ENCODE data around the gene ZNF44. TPM values are rescaled to one million over a fixed set of nuclear protein-coding genes. Genes with fewer than 3 reads are reported as not detected.
A peak's percentile ranks its signal among the peaks of the same experiment; 100 is the strongest.

The ZNF44 gene
- total and polyA plus RNA-seq, 2 of the 13 experiments (the other 11 are each of a cell fraction or from before 2014, with no cell fraction given): 6.9 to 15.7 TPM

DNA sequence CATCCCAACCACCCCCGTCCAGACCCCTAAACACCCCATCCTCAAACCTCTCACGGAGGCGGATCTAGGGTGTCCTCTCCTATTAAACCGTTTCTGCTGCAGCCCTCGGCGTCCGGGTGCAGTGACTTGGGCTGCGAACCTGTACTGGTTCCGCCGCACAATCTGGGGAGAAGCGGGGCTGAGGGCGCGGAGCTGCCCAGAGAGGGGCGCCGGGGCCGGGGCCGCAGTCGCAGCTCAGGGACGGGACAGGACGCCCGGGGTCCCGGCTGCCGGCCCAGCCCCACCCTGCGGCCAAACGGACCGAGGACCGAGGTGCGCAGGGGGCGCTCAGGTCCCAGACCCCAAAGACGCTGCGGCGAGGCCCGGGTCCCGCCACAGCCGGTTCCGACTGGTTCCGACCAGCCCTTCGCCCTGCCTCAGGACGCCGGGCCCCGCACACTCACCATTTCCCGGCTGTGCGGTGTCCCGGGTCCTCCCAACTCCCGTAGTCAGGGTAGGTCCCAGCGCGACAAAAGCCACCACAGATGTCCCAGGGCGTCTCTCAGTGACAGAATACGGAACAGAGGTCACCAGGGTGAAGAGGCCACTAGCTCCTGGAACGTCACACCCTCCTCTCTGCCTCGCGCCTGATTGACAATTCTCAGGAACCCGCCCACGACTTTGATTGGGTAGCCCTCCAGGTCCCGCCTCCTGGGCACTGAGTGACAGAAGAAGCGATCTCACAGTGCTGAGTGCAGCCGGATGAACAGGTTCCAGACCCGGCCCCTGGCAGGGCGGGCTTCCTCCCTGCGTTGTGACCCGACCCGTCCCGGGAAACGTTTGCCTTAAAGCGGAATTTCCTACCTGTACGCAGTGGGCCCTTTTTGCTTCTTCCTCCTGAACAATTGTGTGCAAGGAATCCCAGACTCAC is at the start of gene ZNF44 (continued):
- TF ChIP-seq ZNF326 (CRISPR knock-in tag; IDR thresholded peaks at IDR 0.05; ENCODE audit: borderline replicate concordance): no peak
- 0 out of 2 replicates have a peak, but pooled peaks have one; percentile 20 for TF ChIP-seq ZBTB20 (CRISPR knock-in tag; IDR thresholded peaks at IDR 0.05; ENCODE audit: borderline replicate concordance, low read depth)
- TF ChIP-seq FIP1L1 (IDR thresholded peaks at IDR 0.05; ENCODE audit: borderline replicate concordance, insufficient read depth, low read depth, low read length): 0 out of 2 replicates have a peak, but pooled peaks have one; percentile 67
- TF ChIP-seq AHR (CRISPR knock-in tag; IDR thresholded peaks at IDR 0.05): 0 out of 2 replicates have a peak, but pooled peaks have one; percentile 62
- TF ChIP-seq ZNF557 (CRISPR knock-in tag; IDR thresholded peaks at IDR 0.05): no peak
- no peak for TF ChIP-seq ZNF224 (CRISPR knock-in tag; IDR thresholded peaks at IDR 0.05)
- no peak for TF ChIP-seq ZMAT3 (CRISPR knock-in tag; conservative IDR thresholded peaks at IDR 0.05)
- TF ChIP-seq POLR2AphosphoS2 (IDR thresholded peaks at IDR 0.05; ENCODE audit: low read depth, low read length): peak; percentile 91
- TF ChIP-seq, protein P1, sequence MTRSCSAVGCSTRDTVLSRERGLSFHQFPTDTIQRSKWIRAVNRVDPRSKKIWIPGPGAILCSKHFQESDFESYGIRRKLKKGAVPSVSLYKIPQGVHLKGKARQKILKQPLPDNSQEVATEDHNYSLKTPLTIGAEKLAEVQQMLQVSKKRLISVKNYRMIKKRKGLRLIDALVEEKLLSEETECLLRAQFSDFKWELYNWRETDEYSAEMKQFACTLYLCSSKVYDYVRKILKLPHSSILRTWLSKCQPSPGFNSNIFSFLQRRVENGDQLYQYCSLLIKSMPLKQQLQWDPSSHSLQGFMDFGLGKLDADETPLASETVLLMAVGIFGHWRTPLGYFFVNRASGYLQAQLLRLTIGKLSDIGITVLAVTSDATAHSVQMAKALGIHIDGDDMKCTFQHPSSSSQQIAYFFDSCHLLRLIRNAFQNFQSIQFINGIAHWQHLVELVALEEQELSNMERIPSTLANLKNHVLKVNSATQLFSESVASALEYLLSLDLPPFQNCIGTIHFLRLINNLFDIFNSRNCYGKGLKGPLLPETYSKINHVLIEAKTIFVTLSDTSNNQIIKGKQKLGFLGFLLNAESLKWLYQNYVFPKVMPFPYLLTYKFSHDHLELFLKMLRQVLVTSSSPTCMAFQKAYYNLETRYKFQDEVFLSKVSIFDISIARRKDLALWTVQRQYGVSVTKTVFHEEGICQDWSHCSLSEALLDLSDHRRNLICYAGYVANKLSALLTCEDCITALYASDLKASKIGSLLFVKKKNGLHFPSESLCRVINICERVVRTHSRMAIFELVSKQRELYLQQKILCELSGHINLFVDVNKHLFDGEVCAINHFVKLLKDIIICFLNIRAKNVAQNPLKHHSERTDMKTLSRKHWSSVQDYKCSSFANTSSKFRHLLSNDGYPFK (CRISPR knock-in tag; IDR thresholded peaks at IDR 0.05; ENCODE audit: borderline replicate concordance): no peak
- no peak for TF ChIP-seq NFRKB (IDR thresholded peaks at IDR 0.05)
- 0 out of 2 replicates have a peak, but pooled peaks have one; percentile 23 for TF ChIP-seq ZSCAN31 (CRISPR knock-in tag; IDR thresholded peaks at IDR 0.05; ENCODE audit: low read depth)
- TF ChIP-seq, protein P2, sequence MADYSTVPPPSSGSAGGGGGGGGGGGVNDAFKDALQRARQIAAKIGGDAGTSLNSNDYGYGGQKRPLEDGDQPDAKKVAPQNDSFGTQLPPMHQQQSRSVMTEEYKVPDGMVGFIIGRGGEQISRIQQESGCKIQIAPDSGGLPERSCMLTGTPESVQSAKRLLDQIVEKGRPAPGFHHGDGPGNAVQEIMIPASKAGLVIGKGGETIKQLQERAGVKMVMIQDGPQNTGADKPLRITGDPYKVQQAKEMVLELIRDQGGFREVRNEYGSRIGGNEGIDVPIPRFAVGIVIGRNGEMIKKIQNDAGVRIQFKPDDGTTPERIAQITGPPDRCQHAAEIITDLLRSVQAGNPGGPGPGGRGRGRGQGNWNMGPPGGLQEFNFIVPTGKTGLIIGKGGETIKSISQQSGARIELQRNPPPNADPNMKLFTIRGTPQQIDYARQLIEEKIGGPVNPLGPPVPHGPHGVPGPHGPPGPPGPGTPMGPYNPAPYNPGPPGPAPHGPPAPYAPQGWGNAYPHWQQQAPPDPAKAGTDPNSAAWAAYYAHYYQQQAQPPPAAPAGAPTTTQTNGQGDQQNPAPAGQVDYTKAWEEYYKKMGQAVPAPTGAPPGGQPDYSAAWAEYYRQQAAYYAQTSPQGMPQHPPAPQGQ (CRISPR knock-in tag; IDR thresholded peaks at IDR 0.05; ENCODE audit: borderline replicate concordance): no peak
- TF ChIP-seq ADNP (CRISPR knock-in tag; IDR thresholded peaks at IDR 0.05): no peak
- TF ChIP-seq KAT8 (CRISPR knock-in tag; IDR thresholded peaks at IDR 0.05): peak; percentile 88
- TF ChIP-seq, protein P3, sequence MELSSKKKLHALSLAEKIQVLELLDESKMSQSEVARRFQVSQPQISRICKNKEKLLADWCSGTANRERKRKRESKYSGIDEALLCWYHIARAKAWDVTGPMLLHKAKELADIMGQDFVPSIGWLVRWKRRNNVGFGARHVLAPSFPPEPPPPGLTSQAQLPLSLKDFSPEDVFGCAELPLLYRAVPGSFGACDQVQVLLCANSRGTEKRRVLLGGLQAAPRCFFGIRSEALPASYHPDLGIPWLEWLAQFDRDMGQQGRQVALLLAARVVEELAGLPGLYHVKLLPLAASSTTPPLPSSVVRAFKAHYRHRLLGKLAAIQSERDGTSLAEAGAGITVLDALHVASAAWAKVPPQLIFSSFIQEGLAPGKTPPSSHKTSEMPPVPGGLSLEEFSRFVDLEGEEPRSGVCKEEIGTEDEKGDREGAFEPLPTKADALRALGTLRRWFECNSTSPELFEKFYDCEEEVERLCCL (CRISPR knock-in tag; IDR thresholded peaks at IDR 0.05; ENCODE audit: borderline replicate concordance): no peak
- TF ChIP-seq SOX6 (IDR thresholded peaks at IDR 0.05): no peak
- TF ChIP-seq SOX6 (CRISPR knock-in tag; IDR thresholded peaks at IDR 0.05): peak; percentile 29
- TF ChIP-seq POGZ (CRISPR knock-in tag; IDR thresholded peaks at IDR 0.05): peak; percentile 78
- no peak for TF ChIP-seq PHB2 (IDR thresholded peaks at IDR 0.05; ENCODE audit: partially characterized antibody)
- TF ChIP-seq ZNF274 (CRISPR knock-in tag; IDR thresholded peaks at IDR 0.05): peak; percentile 92; the same call in 1 of the 2 replicates
- TF ChIP-seq, protein P4, sequence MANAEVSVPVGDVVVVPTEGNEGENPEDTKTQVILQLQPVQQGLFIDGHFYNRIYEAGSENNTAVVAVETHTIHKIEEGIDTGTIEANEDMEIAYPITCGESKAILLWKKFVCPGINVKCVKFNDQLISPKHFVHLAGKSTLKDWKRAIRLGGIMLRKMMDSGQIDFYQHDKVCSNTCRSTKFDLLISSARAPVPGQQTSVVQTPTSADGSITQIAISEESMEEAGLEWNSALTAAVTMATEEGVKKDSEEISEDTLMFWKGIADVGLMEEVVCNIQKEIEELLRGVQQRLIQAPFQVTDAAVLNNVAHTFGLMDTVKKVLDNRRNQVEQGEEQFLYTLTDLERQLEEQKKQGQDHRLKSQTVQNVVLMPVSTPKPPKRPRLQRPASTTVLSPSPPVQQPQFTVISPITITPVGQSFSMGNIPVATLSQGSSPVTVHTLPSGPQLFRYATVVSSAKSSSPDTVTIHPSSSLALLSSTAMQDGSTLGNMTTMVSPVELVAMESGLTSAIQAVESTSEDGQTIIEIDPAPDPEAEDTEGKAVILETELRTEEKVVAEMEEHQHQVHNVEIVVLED (CRISPR knock-in tag; IDR thresholded peaks at IDR 0.05; ENCODE audit: borderline replicate concordance): 0 out of 2 replicates have a peak, but pooled peaks have one; percentile 40

Data from HepG2 (cell line).